IMR-90 (cell line): ENCODE measurements around the gene FBXW8. TPM values are rescaled to one million over a fixed set of nuclear protein-coding genes. Genes with fewer than 3 reads are reported as not detected.

Experiments used
- ATAC-seq: fragments of 200-7000 bp; cut with Tn5 transposase; 2 replicates; pipeline ENCODE4 v1.9.1; 2020; ENCODE audit warnings: low read depth, mild to moderate bottlenecking, moderate library complexity
- BruUV-seq: library from RNA; stranded (reverse); fragments of 400-500 nt; replicated peaks from 2 replicates; lab custom pipeline; 2021; lab: Mats Ljungman, UMichigan
- CTCF ChIA-PET: fragments of 300-600 bp; formaldehyde crosslinking; extraction: SDS; loops from one replicate; lab custom pipeline; 2021; ENCODE audit warnings: antibody characterized with exemption; lab: Yijun Ruan, JAX
- POLR2A ChIA-PET: fragments of 300-600 bp; sonication (Branson Sonifier 250); formaldehyde crosslinking; loops from one replicate; lab custom pipeline; 2022; ENCODE audit warnings: antibody characterized with exemption; ENCODE audit not compliant: unreplicated experiment; lab: Charles Lee
- DNase-seq: peaks from one replicate; pipeline ENCODE4 v3.0.0; 2013
- H2AFZ ChIP-seq: replicated peaks from 2 replicates; pipeline ENCODE3; 2013; ENCODE audit warnings: low read length, mild to moderate bottlenecking; ENCODE audit not compliant: poor library complexity
- H2AK5ac ChIP-seq: 2 replicates; pipeline ENCODE4 v1.6.1; 2013; ENCODE audit warnings: low read depth, low read length, inconsistent platforms
- H2AK9ac ChIP-seq: replicated peaks from 2 replicates; pipeline ENCODE3; 2013; ENCODE audit warnings: mild to moderate bottlenecking, low read depth, low read length, moderate library complexity; ENCODE audit not compliant: poor library complexity
- H2BK120ac ChIP-seq: 2 replicates; pipeline ENCODE4 v1.6.1; 2013; ENCODE audit warnings: low read depth, low read length, inconsistent platforms
- H2BK15ac ChIP-seq: 3 replicates; pipeline ENCODE4 v1.6.1; 2013; ENCODE audit warnings: low read depth, low read length, inconsistent platforms
- H2BK20ac ChIP-seq: 2 replicates; pipeline ENCODE4 v1.6.1; 2013; ENCODE audit warnings: low read depth, mild to moderate bottlenecking, inconsistent platforms, low read length, moderate library complexity
- H2BK5ac ChIP-seq: 2 replicates; pipeline ENCODE4 v1.6.1; 2013; ENCODE audit warnings: mild to moderate bottlenecking, low read depth, low read length, inconsistent platforms; ENCODE audit not compliant: poor library complexity, severe bottlenecking
- H3K14ac ChIP-seq: replicated peaks from 2 replicates; pipeline ENCODE4 v1.6.1; 2013; ENCODE audit warnings: low read depth, low read length, inconsistent platforms
- H3K18ac ChIP-seq: 2 replicates; pipeline ENCODE4 v1.6.1; 2013; ENCODE audit warnings: low read depth, low read length, control low read depth
- H3K23ac ChIP-seq: 2 replicates; pipeline ENCODE4 v1.6.1; 2013; ENCODE audit warnings: low read depth, low read length, inconsistent platforms
- H3K27ac ChIP-seq: 2 replicates; pipeline ENCODE4 v1.5.1; 2013; ENCODE audit warnings: mild to moderate bottlenecking, control low read depth, low read length; ENCODE audit not compliant: insufficient read depth
- H3K27me3 ChIP-seq: 2 replicates; pipeline ENCODE4 v1.6.1; 2013; ENCODE audit warnings: low read length; ENCODE audit not compliant: control insufficient read depth, insufficient read depth
- H3K36me3 ChIP-seq: 2 replicates; pipeline ENCODE4 v1.6.1; 2013; ENCODE audit warnings: low read length, mixed read lengths; ENCODE audit not compliant: control insufficient read depth, insufficient read depth
- H3K4ac ChIP-seq: 2 replicates; pipeline ENCODE4 v1.6.1; 2013; ENCODE audit warnings: low read depth, low read length, inconsistent platforms
- H3K4me1 ChIP-seq: 2 replicates; pipeline ENCODE4 v1.6.1; 2013; ENCODE audit warnings: low read length, mixed read lengths; ENCODE audit not compliant: control insufficient read depth, insufficient read depth
- H3K4me2 ChIP-seq: 2 replicates; pipeline ENCODE4 v1.6.1; 2013; ENCODE audit warnings: low read depth, mild to moderate bottlenecking, control low read depth, low read length, moderate library complexity
- H3K4me3 ChIP-seq: 2 replicates; pipeline ENCODE4 v1.5.1; 2013; ENCODE audit warnings: low read depth, mild to moderate bottlenecking, control low read depth, low read length, moderate library complexity; ENCODE audit not compliant: insufficient read depth
- H3K56ac ChIP-seq: 2 replicates; pipeline ENCODE4 v1.6.1; 2013; ENCODE audit warnings: low read length, inconsistent platforms; ENCODE audit not compliant: insufficient read depth; ENCODE audit errors: extremely low read depth
- H3K79me1 ChIP-seq, 2 experiments: 2 replicates each; pipeline ENCODE4 v1.6.1; 2013; ENCODE audit warnings: low read length in 2 of 2, inconsistent platforms in 1 of 2, low read depth in 1 of 2
- H3K9ac ChIP-seq: 2 replicates; pipeline ENCODE4 v1.6.1; 2013; ENCODE audit warnings: low read depth, low read length, control low read depth
- H3K9me1 ChIP-seq: 2 replicates; pipeline ENCODE4 v1.6.1; 2013; ENCODE audit warnings: low read length, inconsistent platforms; ENCODE audit not compliant: insufficient read depth
- H3K9me3 ChIP-seq: 2 replicates; pipeline ENCODE4 v1.6.1; 2013; ENCODE audit warnings: low read length; ENCODE audit not compliant: control insufficient read depth, insufficient read depth
- H4K20me1 ChIP-seq: 2 replicates; pipeline ENCODE4 v1.6.1; 2013; ENCODE audit warnings: low read length, inconsistent platforms; ENCODE audit not compliant: insufficient read depth
- H4K5ac ChIP-seq: 2 replicates; pipeline ENCODE4 v1.6.1; 2013; ENCODE audit warnings: mild to moderate bottlenecking, low read depth, low read length, control low read depth
- H4K8ac ChIP-seq, 2 experiments: 2 replicates each; pipeline ENCODE4 v1.6.1; 2013; ENCODE audit warnings: low read depth in 2 of 2, low read length in 2 of 2, control low read depth in 1 of 2, inconsistent platforms in 1 of 2
- H4K91ac ChIP-seq: 2 replicates; pipeline ENCODE4 v1.6.1; 2013; ENCODE audit warnings: low read depth, low read length, inconsistent platforms; ENCODE audit not compliant: insufficient read depth
- SMC3 ChIP-seq: fragments of 150-350 bp; IDR thresholded peaks from 2 replicates; pipeline ENCODE4 v1.6.1; 2016; ENCODE audit warnings: low read depth, mild to moderate bottlenecking, antibody characterized with exemption, low read length, moderate library complexity
- WGBS, 2 experiments: methylation state at CpG; one replicate each; pipeline versions ENCODE4 v1.1.5 to v1.1.7; 2013; ENCODE audit warnings: missing lambda C conversion rate in 2 of 2; ENCODE audit not compliant: insufficient read length in 1 of 2; ENCODE audit errors: extremely low coverage in 2 of 2; 5-methylcytosine and 5-hydroxymethylcytosine counted together
- dilution Hi-C: fragments of 300-500 bp; cut with HindIII; formaldehyde crosslinking; loops from one replicate; pipeline ENCODE4 v1.14.3; 2018; ENCODE audit warnings: low sequenced_read_pairs; ENCODE audit not compliant: unreplicated experiment
- in situ Hi-C: fragments of 300-500 bp; cut with MboI; formaldehyde crosslinking; loops from 3 replicates; pipeline ENCODE4 v1.14.3; 2019; ENCODE audit warnings: low sequenced_read_pairs, inconsistent platforms, mixed read lengths
- intact Hi-C: fragments of 100-400 bp; cut with micrococcal nuclease; formaldehyde crosslinking; loops from 2 replicates; pipeline ENCODE4 v1.10.0; 2022
- polyA plus RNA-seq, 3 experiments: library from polyadenylated mRNA; depleted of rRNA; stranded (reverse); fragments of >200 nt; gene quantifications; 2 replicates each; pipeline ENCODE4 v1.2.3, GENCODE V29; 2012; ENCODE audit warnings: low replicate concordance in 1 of 3
- total RNA-seq: library from RNA; depleted of rRNA; stranded (reverse); fragments of >200 nt; gene quantifications from 2 replicates; pipeline ENCODE4 v1.2.3, GENCODE V29; 2012

Gene FBXW8
- total and polyA plus RNA-seq, 2 of the 4 experiments (the other 2 are of a cell fraction), result 20.3 to 25.8 TPM

DNA sequence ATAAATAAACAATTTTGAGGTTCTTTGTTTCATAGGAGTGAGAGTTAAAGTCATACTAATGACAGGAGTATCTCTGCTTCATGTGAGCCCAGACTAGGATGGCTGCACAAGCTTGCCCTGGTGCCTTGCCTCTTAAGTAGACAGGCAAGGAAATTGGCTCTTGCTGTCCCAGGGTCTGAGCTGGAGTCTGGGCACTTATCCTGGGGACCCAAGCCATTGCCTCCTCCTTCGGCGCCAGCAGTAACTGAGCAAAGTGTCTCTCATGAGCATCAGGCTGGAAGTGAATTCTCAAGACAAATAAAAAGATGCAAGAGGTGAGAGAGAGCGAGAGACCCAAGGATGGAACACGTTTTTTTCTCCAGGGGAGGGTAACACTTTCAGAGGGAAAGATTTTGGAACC, 6.9 kb upstream of the FBXW8 start:
- dilution Hi-C loops, result no loop called here
- POLR2A ChIA-PET, result no interaction called here
- H3K18ac ChIP-seq, result no peak overlapping the region
- H3K79me1 ChIP-seq, result no peaks in the 10 kb centered on the region
- no peaks in the 10 kb centered on the region for H4K20me1 ChIP-seq
- 65% methylated on average over 4 of the region's 4 CpGs; no CpG with 5 or more reads in 1 of the 2 experiments for WGBS, 2 experiments
- no peak overlapping the region for H4K91ac ChIP-seq
- H4K8ac ChIP-seq, result no peak overlapping the region
- no peak overlapping the region for H3K4me3 ChIP-seq
- no peaks in the 10 kb centered on the region for H3K9me3 ChIP-seq
- H3K27ac ChIP-seq, result no peak overlapping the region
- TF ChIP-seq SMC3, result no peak
- 0 out of 2 replicates have a peak overlapping the region, but pooled peaks have one; percentile 49 for H3K23ac ChIP-seq
- CTCF ChIA-PET, result interaction anchor here (0.7 kb wide), 1 partner anchor 32 kb away, joined by 4 read pairs; no protein-coding TSS in a partner anchor
- no peak overlapping the region for H2AFZ ChIP-seq
- BruUV-seq, result no TSS peak
- no peak overlapping the region for H2AK9ac ChIP-seq
- no peak overlapping the region for H3K4ac ChIP-seq
- in situ Hi-C loops, result no loop called here
- H3K4me1 ChIP-seq, result no peaks in the 10 kb centered on the region
- no peaks in the 10 kb centered on the region for H3K36me3 ChIP-seq
- ATAC-seq, result no peak
- H2BK20ac ChIP-seq, result no peak overlapping the region
- H3K27me3 ChIP-seq, result peaks cover 18% of the 10 kb centered on the region
- H2AK5ac ChIP-seq, result no peak overlapping the region
- no peak for DNase-seq
- intact Hi-C loops, result no loop called here
- H3K9ac ChIP-seq, result no peak overlapping the region
- H3K4me2 ChIP-seq, result no peak overlapping the region
- no peak overlapping the region for H4K5ac ChIP-seq
- no peak overlapping the region for H3K14ac ChIP-seq
- H2BK15ac ChIP-seq, result no peak overlapping the region
- no peaks in the 10 kb centered on the region for H3K9me1 ChIP-seq
- H2BK5ac ChIP-seq, result no peak overlapping the region
- H3K56ac ChIP-seq, result no peak overlapping the region
- H2BK120ac ChIP-seq, result no peak overlapping the region
